Skin of body (tissue), 2 donors: ENCODE measurements around the gene PDCD1. TPM values are rescaled to one million over a fixed set of nuclear protein-coding genes. Genes with fewer than 3 reads are reported as not detected.
"Not testable (repeated sequence)": the region's sequence is repeated elsewhere in the genome, so short reads cannot be mapped to it uniquely, and the experiment has no call there.

Experiments
- DNase-seq: peaks from one replicate; lab custom pipeline; 2025; lab: John Stamatoyannopoulos, UW
- total RNA-seq: library from RNA; depleted of rRNA; stranded (reverse); fragments of >200 nt; gene quantifications from one replicate; pipeline ENCODE4 v1.2.3, GENCODE V29; 2014

Gene PDCD1
- total RNA-seq, 1 donor from 2014 or later, result 0.10 TPM

GRCh38 chr2:241814643-241815476 is 43.8 kb downstream of the PDCD1 start:
- DNase-seq, result no peak

GRCh38 chr2:241814393-241814642 is 44.4 kb downstream of the PDCD1 start:
- DNase-seq, result no peak

GRCh38 chr2:241813644-241814392 is 44.9 kb downstream of the PDCD1 start:
- DNase-seq, result no peak

- no peak for DNase-seq
Observed at GRCh38 chr2:241812730-241813643, 45.7 kb downstream of the PDCD1 start.

GRCh38 chr2:241811952-241812729 is 46.6 kb downstream of the PDCD1 start:
- no peak for DNase-seq

- no peak for DNase-seq
Observed at GRCh38 chr2:241811201-241811951, 47.3 kb downstream of the PDCD1 start.

- no peak for DNase-seq
Observed at GRCh38 chr2:241810307-241811200, 48.1 kb downstream of the PDCD1 start.

GRCh38 chr2:241809383-241810306 is 49.0 kb downstream of the PDCD1 start:
- no peak for DNase-seq

GRCh38 chr2:241808721-241809382 is 49.8 kb downstream of the PDCD1 start, which contains the start of gene NEU4:
Gene NEU4, plus strand, starts transcription at chr2:241809193. Its CDS starts 5,292 bp downstream, at chr2:241814485.
- no peak for DNase-seq

GRCh38 chr2:241808051-241808720 is 50.5 kb downstream of the PDCD1 start:
- no peak for DNase-seq

- DNase-seq, result not testable (repeated sequence)
Observed at GRCh38 chr2:241806217-241806616, 52.5 kb downstream of the PDCD1 start.

GRCh38 chr2:241804326-241805229 is 54.1 kb downstream of the PDCD1 start:
- no peak for DNase-seq

GRCh38 chr2:241803387-241804325 is 55.0 kb downstream of the PDCD1 start:
- peak; percentile 36 for DNase-seq

- DNase-seq, result no peak
Observed at GRCh38 chr2:241802421-241803318, 56.0 kb downstream of the PDCD1 start.
